ENCODE data around the gene RRAS. TPM values are rescaled to one million over a fixed set of nuclear protein-coding genes. Genes with fewer than 3 reads are reported as not detected.

RRAS gene
- total and polyA plus RNA-seq, 2 of the 4 experiments (the other 2 are of a cell fraction) = 50.2 to 241 TPM

DNA sequence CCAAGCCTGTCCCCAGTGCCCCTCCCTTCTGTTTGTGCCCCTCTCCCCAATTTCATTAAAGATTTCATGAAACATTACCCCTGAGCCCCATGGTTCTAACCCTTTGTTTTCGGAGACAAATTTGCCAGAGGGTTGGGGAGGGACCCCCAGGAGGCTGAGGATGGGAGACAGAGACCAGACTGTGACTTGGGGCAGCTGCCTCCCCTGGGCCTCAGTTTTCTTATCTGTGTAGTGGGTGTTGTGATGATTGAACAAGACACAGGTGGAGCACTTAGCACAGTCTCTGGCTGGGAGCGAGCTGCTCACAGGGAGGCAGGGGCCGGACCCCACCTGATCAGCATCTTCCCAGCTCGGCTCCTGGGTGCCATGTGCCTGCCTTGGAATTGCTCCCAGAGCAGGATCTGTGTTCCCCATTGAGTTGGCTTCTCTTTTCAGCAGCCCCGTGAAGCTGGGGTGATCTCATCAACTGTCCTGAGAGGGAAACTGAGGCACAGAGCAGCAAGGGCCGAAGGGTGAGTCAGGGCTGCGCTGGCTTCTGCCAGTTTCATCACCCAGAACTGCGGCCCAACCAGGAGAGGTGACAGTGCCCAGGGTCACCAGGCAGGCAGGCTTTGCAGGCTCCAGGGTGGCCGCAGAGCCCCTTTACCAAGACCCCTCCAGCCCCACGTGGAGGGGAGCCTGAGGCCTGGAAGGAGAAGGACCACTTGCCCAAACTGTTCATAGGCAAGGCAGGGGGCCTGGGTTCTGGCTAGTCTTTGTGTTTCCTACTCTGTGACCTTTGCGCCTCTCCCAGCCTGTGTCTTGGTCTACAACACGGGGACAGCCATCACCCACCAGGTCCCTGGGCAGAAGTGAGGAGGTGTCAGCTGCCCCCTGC, 18.9 kb upstream of the RRAS start (continued):
- TF ChIP-seq RCOR1 (IDR thresholded peaks at IDR 0.05; ENCODE audit: insufficient replicate concordance, low read length) = no peak

DNA sequence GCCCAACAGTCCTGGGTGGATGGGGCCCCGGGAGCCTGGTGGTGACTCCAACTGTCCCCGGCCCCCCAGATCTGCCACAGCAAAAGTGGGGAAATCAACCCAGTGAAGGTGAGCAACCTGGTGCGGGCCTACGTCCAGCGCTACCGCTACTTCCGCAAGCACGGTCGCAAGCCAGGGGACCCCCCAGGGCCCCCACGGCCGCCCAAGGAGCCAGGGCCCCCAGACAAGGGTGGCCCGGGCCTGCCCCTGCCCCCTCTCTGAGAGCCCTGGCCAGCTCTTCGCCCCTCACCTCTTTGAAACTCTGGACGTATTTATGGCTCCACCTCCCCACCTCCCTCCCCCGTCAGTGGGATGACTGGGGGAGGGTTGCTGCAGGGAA, 18.2 kb upstream of the RRAS start:
- H3K27ac ChIP-seq (ENCODE audit: insufficient read depth, low read length) = no peak overlapping the region
- CTCF ChIA-PET = no interaction called here
- ATAC-seq (ENCODE audit: low read depth) (no peak), DNase-seq (no peak)
- H3K4me3 ChIP-seq (ENCODE audit: insufficient read depth, low read depth, low read length) = no peak overlapping the region
- H2AK5ac ChIP-seq (ENCODE audit: low read depth, low read length) = no peak overlapping the region
- 0 out of 2 replicates have a peak, but pooled peaks cover under 1% of the 10 kb centered on the region for H3K9me1 ChIP-seq (ENCODE audit: insufficient read depth, low read length)
- no peak overlapping the region for H3K14ac ChIP-seq (replicated peaks; ENCODE audit: low read depth, low read length)
- H4K5ac ChIP-seq (ENCODE audit: low read depth, low read length) = no peak overlapping the region
- H2AFZ ChIP-seq (replicated peaks; ENCODE audit: low read length, poor library complexity) = no peak overlapping the region
- no peak overlapping the region for H4K8ac ChIP-seq (ENCODE audit: low read depth in 2 of 2, low read length in 2 of 2)
- intact Hi-C loops (cut with micrococcal nuclease) = no loop called here
- no peak overlapping the region for H2BK5ac ChIP-seq (ENCODE audit: low read depth, low read length, poor library complexity, severe bottlenecking)
- no peak overlapping the region for H3K23ac ChIP-seq (ENCODE audit: low read depth, low read length)
- in situ Hi-C loops (cut with MboI; ENCODE audit: low sequenced_read_pairs) = no loop called here
- peaks cover 12 to 48% of the 10 kb centered on the region in 2 experiments; a peak in 2 of 4 replicates for H3K79me1 ChIP-seq (ENCODE audit: low read depth in 1 of 2, low read length in 2 of 2)
- H3K4me2 ChIP-seq (ENCODE audit: low read depth, low read length) = no peak overlapping the region
- no peak overlapping the region for H2BK20ac ChIP-seq (ENCODE audit: low read depth, low read length)
- no peak overlapping the region for H3K4ac ChIP-seq (ENCODE audit: low read depth, low read length)
- no peaks in the 10 kb centered on the region for H3K27me3 ChIP-seq (ENCODE audit: control insufficient read depth, insufficient read depth, low read length)
- no CpG with 5 or more reads among the region's 15 CpGs for WGBS, 2 experiments (ENCODE audit: extremely low coverage in 2 of 2, insufficient read length in 1 of 2)
- no peak overlapping the region for H2BK120ac ChIP-seq (ENCODE audit: low read depth, low read length)
- H4K20me1 ChIP-seq (ENCODE audit: insufficient read depth, low read length) = peaks cover 30% of the 10 kb centered on the region
- H2AK9ac ChIP-seq (replicated peaks; ENCODE audit: low read depth, low read length, poor library complexity) = no peak overlapping the region
- no peaks in the 10 kb centered on the region for H3K9me3 ChIP-seq (ENCODE audit: control insufficient read depth, insufficient read depth, low read length)
- H2BK15ac ChIP-seq (ENCODE audit: low read depth, low read length) = no peak overlapping the region
- no peak overlapping the region for H3K18ac ChIP-seq (ENCODE audit: low read depth, low read length)
- TF ChIP-seq NFE2L2 (IDR thresholded peaks at IDR 0.05; ENCODE audit: low read depth, low read length) (no peak), MXI1 (IDR thresholded peaks at IDR 0.05; ENCODE audit: borderline replicate concordance, low read depth, low read length) (no peak), RCOR1 (IDR thresholded peaks at IDR 0.05; ENCODE audit: insufficient replicate concordance, low read length) (no peak), POLR2A (IDR thresholded peaks at IDR 0.05; ENCODE audit: low read depth, low read length) (no peak), FOS (IDR thresholded peaks at IDR 0.05; ENCODE audit: low read depth, low read length) (no peak), MAFK (IDR thresholded peaks at IDR 0.05; ENCODE audit: low read depth, low read length) (no peak), SMC3 (IDR thresholded peaks at IDR 0.05; ENCODE audit: low read depth, low read length) (no peak), CHD1 (IDR thresholded peaks at IDR 0.05; ENCODE audit: low read depth, low read length) (no peak), ELK1 (IDR thresholded peaks at IDR 0.05; ENCODE audit: borderline replicate concordance, low read depth, low read length) (no peak), MAZ (IDR thresholded peaks at IDR 0.05; ENCODE audit: borderline replicate concordance, low read depth, low read length) (no peak)
- dilution Hi-C loops (cut with HindIII; ENCODE audit: low sequenced_read_pairs, unreplicated experiment) = no loop called here
- no peak overlapping the region for H4K91ac ChIP-seq (ENCODE audit: insufficient read depth, low read depth, low read length)
- H3K9ac ChIP-seq (ENCODE audit: low read depth, low read length) = no peak overlapping the region
- no peaks in the 10 kb centered on the region for H3K4me1 ChIP-seq (ENCODE audit: control insufficient read depth, insufficient read depth, low read length)
- POLR2A ChIA-PET (ENCODE audit: unreplicated experiment) = interaction anchor here (1.0 kb wide), 1 partner anchor 18 kb away, joined by 4 read pairs; no protein-coding TSS in a partner anchor
- H3K56ac ChIP-seq (ENCODE audit: extremely low read depth, insufficient read depth, low read length) = no peak overlapping the region
- H3K36me3 ChIP-seq (ENCODE audit: control insufficient read depth, insufficient read depth, low read length) = peaks cover 83% of the 10 kb centered on the region
- no TSS peak for BruUV-seq (replicated peaks)

All from IMR-90 (cell line).